ENCODE results near the gene TMEM171.

The TMEM171 gene

GRCh38 chr5:73104326-73104725, 16.0 kb upstream of the TMEM171 start:
- H3K4me3 ChIP-seq (replicated peaks; ENCODE audit: low read depth, low read length), result no peak overlapping the region
- DNase-seq (ENCODE audit: extremely low read depth, insufficient read length), result no peak
- TF ChIP-seq CTCF (IDR thresholded peaks at IDR 0.05; ENCODE audit: insufficient read depth, low read length, poor library complexity, severe bottlenecking), result no peak

GRCh38 chr5:73106335-73106734, 14.0 kb upstream of the TMEM171 start:
- Histone ChIP-seq H3K4me3 (replicated peaks; ENCODE audit: low read depth, low read length) (no peak overlapping the region), H3K27me3 (replicated peaks; ENCODE audit: control insufficient read depth, insufficient read depth, low read length) (no peaks in the 10 kb centered on the region), H3K36me3 (ENCODE audit: control insufficient read depth, insufficient read depth, low read length) (no peaks in the 10 kb centered on the region)
- no peak for TF ChIP-seq CTCF (IDR thresholded peaks at IDR 0.05; ENCODE audit: insufficient read depth, low read length, poor library complexity, severe bottlenecking)
- DNase-seq (ENCODE audit: extremely low read depth, insufficient read length), result no peak

More at GRCh38 chr5:73104326-73104725, 16.0 kb upstream of the TMEM171 start:
- no peaks in the 10 kb centered on the region for H3K36me3 ChIP-seq (ENCODE audit: control insufficient read depth, insufficient read depth, low read length)
- H3K27me3 ChIP-seq (replicated peaks; ENCODE audit: control insufficient read depth, insufficient read depth, low read length), result no peaks in the 10 kb centered on the region

GRCh38 chr5:73110190-73110589, 10.2 kb upstream of the TMEM171 start:
- Histone ChIP-seq H3K36me3 (ENCODE audit: control insufficient read depth, insufficient read depth, low read length) (no peaks in the 10 kb centered on the region), H3K27me3 (replicated peaks; ENCODE audit: control insufficient read depth, insufficient read depth, low read length) (peaks cover 2% of the 10 kb centered on the region), H3K4me3 (replicated peaks; ENCODE audit: low read depth, low read length) (no peak overlapping the region)
- TF ChIP-seq CTCF (IDR thresholded peaks at IDR 0.05; ENCODE audit: insufficient read depth, low read length, poor library complexity, severe bottlenecking), result no peak
- DNase-seq (ENCODE audit: extremely low read depth, insufficient read length), result no peak

GRCh38 chr5:73111536-73111935, 8.8 kb upstream of the TMEM171 start:
- Histone ChIP-seq H3K36me3 (ENCODE audit: control insufficient read depth, insufficient read depth, low read length) (no peaks in the 10 kb centered on the region), H3K27me3 (replicated peaks; ENCODE audit: control insufficient read depth, insufficient read depth, low read length) (peaks cover 3% of the 10 kb centered on the region), H3K4me3 (replicated peaks; ENCODE audit: low read depth, low read length) (no peak overlapping the region)
- DNase-seq (ENCODE audit: extremely low read depth, insufficient read length), result no peak
- TF ChIP-seq CTCF (IDR thresholded peaks at IDR 0.05; ENCODE audit: insufficient read depth, low read length, poor library complexity, severe bottlenecking), result no peak

- TF ChIP-seq CTCF (IDR thresholded peaks at IDR 0.05; ENCODE audit: insufficient read depth, low read length, poor library complexity, severe bottlenecking), result no peak
- Histone ChIP-seq H3K36me3 (ENCODE audit: control insufficient read depth, insufficient read depth, low read length) (no peaks in the 10 kb centered on the region), H3K4me3 (replicated peaks; ENCODE audit: low read depth, low read length) (no peak overlapping the region), H3K27me3 (replicated peaks; ENCODE audit: control insufficient read depth, insufficient read depth, low read length) (peaks cover 3% of the 10 kb centered on the region)
- DNase-seq (ENCODE audit: extremely low read depth, insufficient read length), result no peak
These were observed 8.0 kb upstream of the TMEM171 start for GRCh38 chr5:73112359-73112758.

- TF ChIP-seq CTCF (IDR thresholded peaks at IDR 0.05; ENCODE audit: insufficient read depth, low read length, poor library complexity, severe bottlenecking), result no peak
- no peaks in the 10 kb centered on the region for H3K36me3 ChIP-seq (ENCODE audit: control insufficient read depth, insufficient read depth, low read length)
- H3K27me3 ChIP-seq (replicated peaks; ENCODE audit: control insufficient read depth, insufficient read depth, low read length), result peaks cover 3% of the 10 kb centered on the region
- no peak overlapping the region for H3K4me3 ChIP-seq (replicated peaks; ENCODE audit: low read depth, low read length)
- DNase-seq (ENCODE audit: extremely low read depth, insufficient read length), result no peak
These were observed 6.2 kb upstream of the TMEM171 start for GRCh38 chr5:73114044-73114688.
